ENCODE results near the gene ZSCAN29. TPM values are rescaled to one million over a fixed set of nuclear protein-coding genes. Genes with fewer than 3 reads are reported as not detected.

Gene ZSCAN29
- total RNA-seq, 4 donors from 2014 or later = 5.4 to 39.3 (median 20.5) TPM

GRCh38 chr15:43316971-43317346 is 53.9 kb downstream of the ZSCAN29 start:
- no peak for TF ChIP-seq POLR2A (IDR thresholded peaks at IDR 0.05)
- no peak for TF ChIP-seq CTCF (IDR thresholded peaks at IDR 0.05)
- H3K27me3 ChIP-seq = no peaks in the 10 kb centered on the region
- intact Hi-C loops (cut with DNase I; ENCODE audit: low total_unique reads) = no loop called here
- peaks cover 0 to 7% of the 10 kb centered on the region in 2 donors for H3K4me1 ChIP-seq
- no peak overlapping the region for H3K4me3 ChIP-seq
- DNase-seq = no peak
- H3K27ac ChIP-seq = peak overlapping the region; percentile 44 to 74
- H3K36me3 ChIP-seq = no peaks in the 10 kb centered on the region
- H3K9me3 ChIP-seq = no peaks in the 10 kb centered on the region

- Histone ChIP-seq H3K9me3 (no peaks in the 10 kb centered on the region), H3K4me3 (no peak overlapping the region), H3K27me3 (no peaks in the 10 kb centered on the region), H3K27ac (peak overlapping the region; percentile 44 to 74), H3K36me3 (no peaks in the 10 kb centered on the region), H3K4me1 (peaks cover 0 to 7% of the 10 kb centered on the region in 2 donors)
- TF ChIP-seq POLR2A (IDR thresholded peaks at IDR 0.05) = no peak
- no peak for TF ChIP-seq CTCF (IDR thresholded peaks at IDR 0.05)
- DNase-seq = peak; percentile 75 to 83
- intact Hi-C loops (cut with DNase I; ENCODE audit: low total_unique reads) = no loop called here
Measured at GRCh38 chr15:43316016-43316970, 54.5 kb downstream of the ZSCAN29 start.

GRCh38 chr15:43314171-43314570 is 56.7 kb downstream of the ZSCAN29 start:
- H3K4me1 ChIP-seq = peaks cover 0 to 7% of the 10 kb centered on the region in 2 donors
- H3K4me3 ChIP-seq = no peak overlapping the region
- no peaks in the 10 kb centered on the region for H3K27me3 ChIP-seq
- no peaks in the 10 kb centered on the region for H3K36me3 ChIP-seq
- no peak for TF ChIP-seq CTCF (IDR thresholded peaks at IDR 0.05)
- TF ChIP-seq POLR2A (IDR thresholded peaks at IDR 0.05) = no peak
- H3K27ac ChIP-seq = no peak overlapping the region
- no peak for DNase-seq
- intact Hi-C loops (cut with DNase I; ENCODE audit: low total_unique reads) = no loop called here
- no peaks in the 10 kb centered on the region for H3K9me3 ChIP-seq

- Histone ChIP-seq H3K9me3 (no peaks in the 10 kb centered on the region), H3K27ac (no peak overlapping the region), H3K27me3 (no peaks in the 10 kb centered on the region), H3K4me1 (peaks cover 0 to 7% of the 10 kb centered on the region in 2 donors), H3K36me3 (no peaks in the 10 kb centered on the region), H3K4me3 (no peak overlapping the region)
- TF ChIP-seq CTCF (IDR thresholded peaks at IDR 0.05) (no peak), POLR2A (IDR thresholded peaks at IDR 0.05) (no peak)
- DNase-seq = no peak
- intact Hi-C loops (cut with DNase I; ENCODE audit: low total_unique reads) = no loop called here
Measured at GRCh38 chr15:43312378-43312777, 58.5 kb downstream of the ZSCAN29 start.

Other genes starting within 250 kb of the ZSCAN29 start
- gene TMEM62, start 237.5 kb downstream of the ZSCAN29 start, total RNA-seq = 10 to 100 TPM; 18.8 to 56.6 (median 22.5) TPM
- 10 to 100 TPM; 27.9 to 45.6 (median 44.0) TPM for gene CCNDBP1, start 185.6 kb downstream of the ZSCAN29 start, total RNA-seq
- gene EPB42, start 150.0 kb downstream of the ZSCAN29 start, total RNA-seq = 1 to 10 TPM in 1 of 4 donors, not detected in 3; 2.6 TPM
- not detected for gene TGM5, start 104.1 kb downstream of the ZSCAN29 start, total RNA-seq
- gene TGM7, start 68.8 kb downstream of the ZSCAN29 start, total RNA-seq = not detected
- 10 to 100 TPM in 3 of 4 donors, 1 to 10 TPM in 1; 9.5 to 28.2 (median 12.3) TPM for gene LCMT2, start 40.5 kb downstream of the ZSCAN29 start, total RNA-seq
- 10 to 100 TPM in 2 of 4 donors, 1 to 10 TPM in 2; 6.9 to 21.2 (median 14.5) TPM for gene TUBGCP4, start 58 bp upstream of the ZSCAN29 start, total RNA-seq
- gene TP53BP1, start 122.1 kb upstream of the ZSCAN29 start, total RNA-seq = 100 to 1,000 TPM in 1 of 4 donors, 10 to 100 TPM in 3; 30.2 to 150 (median 51.4) TPM
- gene MAP1A, start 146.6 kb upstream of the ZSCAN29 start, total RNA-seq = 10 to 100 TPM in 3 of 4 donors, 1 to 10 TPM in 1; 5.9 to 27.6 (median 12.8) TPM
- gene PPIP5K1, start 219.2 kb upstream of the ZSCAN29 start, total RNA-seq = 10 to 100 TPM in 3 of 4 donors, 1 to 10 TPM in 1; 7.1 to 74.8 (median 42.6) TPM
- gene CKMT1B, start 223.0 kb upstream of the ZSCAN29 start, total RNA-seq = under 1 TPM in 2 of 4 donors, not detected in 2; 0.29 to 0.90 TPM
- gene STRC, start 247.8 kb upstream of the ZSCAN29 start, total RNA-seq = 1 to 10 TPM in 1 of 4 donors, under 1 TPM in 2, not detected in 1; under 0.01 to 2.3 (median 0.88) TPM